HepG2 (cell line): ENCODE results near the gene FGD5. TPM values are rescaled to one million over a fixed set of nuclear protein-coding genes. Genes with fewer than 3 reads are reported as not detected.

ENCODE experiments used
- CBFB ChIP-seq: sonication (generic); formaldehyde crosslinking; IDR thresholded peaks from 2 replicates; pipeline ENCODE4 v1.4.0; 2020; ENCODE audit warnings: missing genetic modification reagents
- E2F5 ChIP-seq: sonication (generic); formaldehyde crosslinking; conservative IDR thresholded peaks from 2 replicates; pipeline ENCODE4 v1.4.0; 2020; ENCODE audit warnings: missing genetic modification reagents
- HNF1A ChIP-seq, 2 experiments: sonication (generic) in 1 of 2; formaldehyde crosslinking in 1 of 2; IDR thresholded peaks; 2 replicates each; pipeline versions ENCODE4 v1.4.0 to v1.6.1; 2016 to 2020; ENCODE audit warnings: borderline replicate concordance in 1 of 2, low read depth in 1 of 2, mild to moderate bottlenecking in 1 of 2, missing genetic modification reagents in 1 of 2
- PATZ1 ChIP-seq: sonication (generic); formaldehyde crosslinking; IDR thresholded peaks from 2 replicates; pipeline ENCODE4 v1.4.0; 2020; ENCODE audit warnings: missing genetic modification reagents
- RBM22 ChIP-seq: fragments of 200-400 bp; formaldehyde crosslinking; optimal IDR thresholded peaks from 2 replicates; pipeline ENCODE3; 2017; ENCODE audit warnings: mild to moderate bottlenecking, low read length, moderate library complexity
- ZBTB26 ChIP-seq: IDR thresholded peaks from 2 replicates; pipeline ENCODE4 v1.6.1; 2016; ENCODE audit warnings: missing compliant biosample characterization, missing genetic modification reagents, borderline replicate concordance
- ZFP36 ChIP-seq: fragments of 150-350 bp; IDR thresholded peaks from 2 replicates; pipeline ENCODE4 v1.6.1; 2018; ENCODE audit warnings: borderline replicate concordance, low read length, low read depth; ENCODE audit not compliant: partially characterized antibody
- ZHX2 ChIP-seq, 2 experiments: sonication (generic) in 1 of 2; formaldehyde crosslinking in 1 of 2; IDR thresholded peaks; 2 replicates each; pipeline versions ENCODE4 v1.6.1 to v1.9.0; 2014 to 2022; ENCODE audit warnings: antibody characterized with exemption in 1 of 2, borderline replicate concordance in 1 of 2, inconsistent platforms in 1 of 2, low read depth in 1 of 2, missing genetic modification reagents in 1 of 2
- ZNF503 ChIP-seq: sonication (generic); formaldehyde crosslinking; IDR thresholded peaks from 2 replicates; pipeline ENCODE4 v1.4.0; 2020; ENCODE audit warnings: missing genetic modification reagents
- ZNF879 ChIP-seq: sonication (generic); formaldehyde crosslinking; IDR thresholded peaks from 2 replicates; pipeline ENCODE4 v1.8.1; 2023; ENCODE audit warnings: missing genetic modification reagents
- polyA plus RNA-seq, 8 experiments: library from polyadenylated mRNA; depleted of rRNA in 3 of 8; stranded (reverse) in 7 of 8; unstranded in 1 of 8; fragments of >200 nt; fragmentation: Illumina TruSeq in 4 of 8; extraction: Trizol in 4 of 8; gene quantifications; 2 replicates each; pipeline versions ENCODE4 v1.2.1 to v1.2.3, GENCODE V29; 2011 to 2016; ENCODE audit warnings: low read depth in 4 of 8, missing spikeins in 1 of 8, mixed read lengths in 1 of 8; ENCODE audit not compliant: insufficient read depth in 1 of 8
- total RNA-seq, 5 experiments: library from RNA; depleted of rRNA; stranded (reverse); fragments of >200 nt; fragmentation: Illumina TruSeq; extraction: Trizol; gene quantifications; 2 replicates each; pipeline ENCODE4 v1.2.3, GENCODE V29; 2016; ENCODE audit warnings: low read depth in 1 of 5

The FGD5 gene
- total and polyA plus RNA-seq, 2 of the 13 experiments (the other 11 are each of a cell fraction or from before 2014, with no cell fraction given), result 0.17 TPM; not detected in 1

- no peak for TF ChIP-seq PATZ1
- TF ChIP-seq RBM22, result no peak
- TF ChIP-seq ZNF879 (CRISPR knock-in tag), result no peak
- TF ChIP-seq CBFB (CRISPR knock-in tag), result no peak
- no peak for TF ChIP-seq ZNF503 (CRISPR knock-in tag)
- no peak for TF ChIP-seq E2F5
- no peak for TF ChIP-seq ZHX2 (IDR thresholded peaks at IDR 0.05; ENCODE audit: low read depth)
- TF ChIP-seq ZHX2 (CRISPR knock-in tag; IDR thresholded peaks at IDR 0.05; ENCODE audit: borderline replicate concordance), result no peak
- TF ChIP-seq ZBTB26, result no peak
- TF ChIP-seq ZFP36, result no peak
- TF ChIP-seq HNF1A (IDR thresholded peaks at IDR 0.05; ENCODE audit: low read depth), result peak; percentile 51
- no peak for TF ChIP-seq HNF1A (CRISPR knock-in tag; IDR thresholded peaks at IDR 0.05; ENCODE audit: borderline replicate concordance)
Observed at GRCh38 chr3:14943042-14943441, 124.3 kb downstream of the FGD5 start (continued).
